GM18870 (cell line): ENCODE results near the gene TGFB1.
"Not testable (repeated sequence)": the region's sequence is repeated elsewhere in the genome, so short reads cannot be mapped to it uniquely, and the experiment has no call there.

Experiments
- ATAC-seq: cut with Tn5 transposase; IDR thresholded peaks from one replicate; pipeline ENCODE4 v1.9.1; 2021; ENCODE audit warnings: moderate library complexity; ENCODE audit not compliant: unreplicated experiment

The TGFB1 gene

DNA sequence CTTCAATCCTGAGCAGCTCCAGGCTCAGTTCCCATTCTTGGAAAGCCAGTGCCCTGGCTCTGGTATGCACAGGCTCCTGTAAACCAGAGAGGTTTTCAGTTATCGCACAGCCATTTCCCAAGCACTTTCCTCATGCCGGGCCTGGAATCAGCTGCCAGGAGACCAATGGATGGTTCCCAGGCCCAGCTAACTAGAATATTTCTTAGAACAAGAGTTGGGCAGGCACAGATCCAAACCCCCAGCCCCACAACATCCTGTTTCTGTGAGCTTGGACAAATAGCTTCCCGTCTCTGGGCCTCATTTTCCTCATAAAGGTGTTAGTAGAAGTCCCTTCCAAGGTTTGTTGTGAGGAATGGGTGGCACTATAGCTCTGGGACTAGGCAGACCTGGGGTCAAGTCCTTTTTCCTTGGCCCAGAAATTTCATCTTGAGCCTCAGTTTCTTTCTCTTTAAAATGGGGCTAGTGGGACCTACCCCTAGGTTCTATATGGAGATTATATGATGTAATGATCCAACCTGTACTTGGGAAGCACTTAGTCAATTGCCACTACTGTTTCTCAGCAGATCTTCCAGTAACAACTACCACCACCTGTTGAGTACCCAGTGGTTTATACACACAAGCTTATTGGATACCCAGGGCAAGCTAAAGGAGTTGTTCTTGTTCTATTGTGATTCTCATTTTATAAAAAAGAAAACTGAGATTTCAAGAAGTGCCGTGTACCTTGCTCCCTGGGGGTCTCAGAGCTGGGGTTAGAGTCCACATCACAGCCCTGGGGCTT lies 48.8 kb downstream of the TGFB1 start:
- ATAC-seq, result no peak

DNA sequence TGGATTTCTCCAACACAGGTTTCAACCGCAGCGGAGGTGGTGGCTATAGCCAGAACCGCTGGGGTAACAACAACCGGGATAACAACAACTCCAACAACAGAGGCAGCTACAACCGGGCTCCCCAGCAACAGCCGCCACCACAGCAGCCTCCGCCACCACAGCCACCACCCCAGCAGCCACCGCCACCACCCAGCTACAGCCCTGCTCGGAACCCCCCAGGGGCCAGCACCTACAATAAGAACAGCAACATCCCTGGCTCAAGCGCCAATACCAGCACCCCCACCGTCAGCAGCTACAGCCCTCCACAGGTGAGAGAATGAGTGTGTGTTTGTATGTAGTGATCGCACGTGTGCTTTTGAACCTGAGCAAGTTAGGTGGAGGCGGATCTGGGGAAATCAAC lies 49.8 kb downstream of the TGFB1 start:
- no peak for ATAC-seq

- no peak for ATAC-seq
Observed at GRCh38 chr19:41302624-41303351, 50.9 kb downstream of the TGFB1 start.

- ATAC-seq, result no peak
Observed at GRCh38 chr19:41300555-41300954, 53.2 kb downstream of the TGFB1 start.

DNA sequence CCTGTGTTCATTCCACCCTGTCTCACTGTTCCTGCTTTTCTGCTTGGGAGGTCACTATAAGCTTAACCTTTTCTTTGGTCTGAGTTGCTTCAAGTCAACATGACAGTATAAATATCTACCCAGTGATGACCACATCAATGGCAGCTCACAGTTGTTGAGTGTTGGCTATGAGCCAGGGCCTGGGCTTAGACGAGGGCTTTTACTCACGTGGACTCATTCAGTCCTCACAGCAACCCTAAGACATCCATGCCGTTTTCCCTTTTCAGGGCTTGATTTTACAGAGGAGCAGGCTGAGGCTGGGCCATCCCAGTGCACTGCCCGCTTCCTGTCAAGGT lies 54.0 kb downstream of the TGFB1 start:
- no peak for ATAC-seq

GRCh38 chr19:41299046-41299754 lies 54.5 kb downstream of the TGFB1 start:
- no peak for ATAC-seq

- no peak for ATAC-seq
Observed at GRCh38 chr19:41298348-41298964, 55.3 kb downstream of the TGFB1 start.

DNA sequence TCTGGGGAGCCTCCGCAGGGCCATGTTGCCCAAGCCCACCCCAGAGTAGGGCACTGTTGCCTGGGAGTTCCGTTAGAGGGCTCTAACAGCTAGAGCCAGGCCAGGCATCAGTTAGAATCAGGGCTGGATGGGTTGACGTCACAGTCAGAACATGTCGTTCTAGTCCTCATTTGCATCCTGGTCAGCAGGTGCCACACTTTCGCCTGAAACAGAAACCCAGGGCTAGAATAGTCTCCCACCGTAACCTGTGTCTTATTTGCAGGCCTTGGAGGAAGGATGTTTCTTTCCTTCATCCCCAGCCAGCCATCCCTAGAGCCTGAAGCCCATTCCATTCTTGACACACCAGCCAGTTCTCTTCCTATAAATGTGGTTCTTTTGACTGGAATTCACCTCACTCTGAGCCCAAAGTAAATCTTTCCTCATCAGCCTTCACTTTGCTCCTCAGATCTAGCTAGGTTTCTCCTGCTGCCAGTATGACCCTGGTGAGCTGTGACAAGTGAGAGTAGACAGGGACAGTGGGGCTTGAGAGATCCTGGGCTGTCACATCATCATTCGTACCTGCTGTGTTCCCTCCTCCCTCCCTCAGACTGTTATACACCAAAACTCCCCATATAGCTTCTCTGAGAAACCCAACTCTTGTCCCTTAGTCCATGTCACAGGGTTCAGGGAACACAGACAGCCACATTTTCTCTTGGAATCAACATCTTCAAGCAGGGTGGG lies 55.9 kb downstream of the TGFB1 start:
- ATAC-seq, result peak; percentile 68

- no peak for ATAC-seq
Observed at GRCh38 chr19:41296433-41296871, 57.3 kb downstream of the TGFB1 start.

- ATAC-seq, result no peak
Observed at GRCh38 chr19:41295499-41295898, 58.2 kb downstream of the TGFB1 start.

DNA sequence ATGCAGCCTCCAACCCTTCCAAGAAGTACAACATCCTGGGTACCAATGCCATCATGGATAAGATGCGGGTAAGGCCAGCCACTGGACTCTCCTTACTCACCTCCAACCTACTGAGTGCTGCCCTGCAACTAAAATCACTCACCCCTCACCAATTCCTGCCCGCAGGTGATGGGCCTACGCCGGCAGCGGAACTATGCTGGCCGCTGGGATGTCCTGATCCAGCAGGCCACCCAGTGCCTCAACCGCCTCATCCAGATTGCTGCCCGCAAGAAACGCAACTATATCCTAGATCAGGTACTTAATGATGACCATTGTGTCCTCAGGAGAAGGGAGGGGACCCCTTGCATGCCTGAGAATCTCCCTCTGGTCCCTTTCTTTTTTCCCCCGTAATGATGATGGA lies 59.3 kb downstream of the TGFB1 start:
- no peak for ATAC-seq

- ATAC-seq, result not testable (repeated sequence)
Observed at GRCh38 chr19:41289814-41290213, 63.9 kb downstream of the TGFB1 start.

DNA sequence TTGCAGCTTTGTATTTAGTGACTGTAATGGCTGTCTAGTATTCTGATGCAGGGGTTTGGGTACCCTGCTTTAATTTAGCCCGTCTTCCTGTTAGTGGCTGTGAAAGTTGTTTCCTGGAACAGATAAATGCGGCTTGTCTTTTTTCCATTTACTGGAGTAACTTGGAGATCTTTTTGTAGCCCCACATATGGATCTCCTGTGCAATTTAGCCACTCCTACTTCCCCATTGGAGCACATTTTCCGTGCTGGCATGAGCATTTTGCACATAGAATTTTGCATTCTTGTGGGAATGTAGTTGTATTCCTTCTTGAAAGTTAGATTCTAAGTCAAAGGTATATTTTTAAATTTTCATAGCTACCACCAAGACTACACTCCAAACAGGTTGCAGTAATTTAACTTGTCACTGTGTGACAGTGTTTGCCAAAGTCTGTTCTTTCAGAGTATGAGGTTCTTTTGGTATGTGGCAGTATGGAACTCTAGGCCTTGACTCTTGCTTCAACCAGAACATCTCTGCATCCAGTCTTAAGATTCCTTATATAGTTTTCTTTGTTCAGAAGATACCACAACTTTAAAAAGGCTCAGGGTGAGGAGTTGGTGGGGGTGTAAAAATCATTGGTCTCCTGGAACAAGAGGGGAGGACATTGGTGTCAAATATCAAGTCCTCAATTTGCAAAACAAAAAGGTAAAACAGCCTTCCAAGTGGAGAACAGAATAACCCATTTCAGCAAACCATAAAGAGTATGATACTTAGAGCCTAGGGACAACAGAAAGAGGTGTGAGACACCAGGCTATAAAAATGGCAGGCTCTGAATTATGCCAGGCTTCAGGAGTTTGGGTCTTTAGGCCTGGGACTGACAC lies 64.8 kb downstream of the TGFB1 start:
- ATAC-seq, result no peak
